ENCODE measurements around the gene FGF12.

The FGF12 gene

GRCh38 chr3:192262001-192262400, 465.3 kb downstream of the FGF12 start:
- no peak for DNase-seq (ENCODE audit: low read depth, low spot score)

DNA sequence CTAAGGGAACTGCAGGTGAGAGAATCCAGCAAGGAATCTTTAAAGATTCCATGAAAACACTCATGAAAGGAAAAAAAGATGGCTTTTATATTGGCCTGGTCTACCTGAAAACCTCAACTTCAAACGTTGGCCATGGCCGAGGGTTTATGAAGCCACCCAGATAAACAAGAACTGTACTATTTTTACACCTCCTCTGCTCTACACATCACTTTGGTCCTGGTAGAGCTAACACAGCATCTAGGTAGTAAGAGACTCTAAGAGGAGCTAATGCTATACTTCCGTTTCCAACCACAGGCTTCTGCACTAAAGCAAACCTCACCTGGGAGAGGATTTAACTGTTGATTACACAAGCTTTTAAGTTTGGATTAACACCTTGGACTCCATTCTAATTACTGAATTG, 466.2 kb downstream of the FGF12 start:
- no peak for DNase-seq (ENCODE audit: low read depth, low spot score)

GRCh38 chr3:192260116-192261010, 467.0 kb downstream of the FGF12 start:
- no peak for DNase-seq (ENCODE audit: low read depth, low spot score)

GRCh38 chr3:192259661-192260060, 467.7 kb downstream of the FGF12 start:
- peak; percentile 44 for DNase-seq (ENCODE audit: low read depth, low spot score)

- no peak for DNase-seq (ENCODE audit: low read depth, low spot score)
These were observed 468.6 kb downstream of the FGF12 start for GRCh38 chr3:192258721-192259120.

DNA sequence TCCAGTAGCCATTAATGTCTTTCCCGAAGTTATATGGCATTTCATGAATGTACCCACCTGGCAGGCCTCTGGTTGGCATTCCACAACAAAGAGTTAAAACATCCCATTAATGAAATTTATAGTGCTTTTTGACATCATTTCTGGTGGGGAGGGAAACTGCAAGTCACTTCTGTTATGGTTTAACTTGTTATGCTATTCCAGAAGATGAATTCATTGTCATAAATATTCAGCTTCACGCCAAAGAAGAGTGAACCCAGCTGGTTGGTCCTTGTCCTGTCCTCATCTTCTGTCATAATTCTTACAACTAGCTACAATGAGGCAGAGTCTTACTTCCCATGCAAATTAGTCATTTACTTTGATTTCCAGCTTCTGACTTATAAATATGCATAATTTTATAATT, 471.5 kb downstream of the FGF12 start:
- no peak for DNase-seq (ENCODE audit: low read depth, low spot score)

- peak; percentile 13 for DNase-seq (ENCODE audit: low read depth, low spot score)
These were observed 474.0 kb downstream of the FGF12 start for GRCh38 chr3:192253138-192253887.

GRCh38 chr3:192249516-192249915, 477.8 kb downstream of the FGF12 start:
- no peak for DNase-seq (ENCODE audit: low read depth, low spot score)

DNA sequence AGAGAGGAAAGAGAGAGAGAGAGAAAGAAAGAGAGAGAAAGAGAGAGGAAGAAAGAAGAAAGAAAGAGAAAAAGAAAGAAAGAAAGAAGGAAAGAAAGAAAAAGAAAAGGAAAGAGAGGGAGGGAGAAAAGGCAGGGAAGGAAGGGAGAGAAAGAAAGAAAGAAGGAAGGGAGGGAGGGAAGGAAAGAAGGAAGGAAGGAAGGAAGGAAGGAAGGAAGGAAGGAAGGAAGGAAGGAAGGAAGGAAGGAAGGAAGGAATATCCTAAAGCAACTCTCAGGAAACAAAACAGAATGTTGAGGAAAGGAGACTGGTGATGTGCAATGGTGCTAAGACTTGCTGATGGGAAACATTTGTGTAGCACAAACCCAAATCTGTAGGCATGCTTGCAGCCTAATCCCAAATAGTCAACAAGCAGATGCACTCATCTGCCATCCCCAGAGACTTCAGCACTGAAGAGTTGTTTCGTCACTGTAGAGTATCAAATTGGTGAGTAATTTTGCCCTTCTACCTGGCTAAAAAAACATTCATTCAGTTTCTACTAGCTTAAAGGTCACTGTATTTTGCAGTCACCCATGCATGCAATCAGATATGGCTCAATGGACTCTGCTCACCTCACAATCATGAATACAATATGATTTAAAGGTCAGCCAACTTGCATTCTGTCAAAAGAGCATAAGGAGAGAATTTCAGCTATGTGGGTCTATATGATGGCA, 480.3 kb downstream of the FGF12 start:
- no peak for DNase-seq (ENCODE audit: low read depth, low spot score)

GRCh38 chr3:192244591-192244990, 482.8 kb downstream of the FGF12 start:
- DNase-seq (ENCODE audit: low read depth, low spot score), result no peak

DNA sequence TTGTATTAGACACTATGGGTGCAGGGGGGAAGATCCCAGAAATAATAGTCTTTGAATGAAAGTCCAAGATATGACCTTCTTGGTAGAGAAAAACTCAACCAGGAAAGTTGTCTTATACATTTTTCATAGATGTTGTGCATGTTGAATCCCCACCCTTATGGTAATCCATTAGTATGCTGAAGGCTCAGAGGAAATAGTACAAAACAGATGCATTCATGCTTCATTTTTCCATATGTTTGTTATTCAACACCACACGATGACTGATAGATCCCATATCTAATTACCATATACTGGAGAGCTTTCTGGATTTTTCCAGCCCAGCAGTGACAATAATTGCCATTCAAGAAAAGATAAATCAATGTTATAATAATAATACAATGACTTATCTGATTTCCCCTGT, 487.4 kb downstream of the FGF12 start:
- DNase-seq (ENCODE audit: low read depth, low spot score), result no peak

DNA sequence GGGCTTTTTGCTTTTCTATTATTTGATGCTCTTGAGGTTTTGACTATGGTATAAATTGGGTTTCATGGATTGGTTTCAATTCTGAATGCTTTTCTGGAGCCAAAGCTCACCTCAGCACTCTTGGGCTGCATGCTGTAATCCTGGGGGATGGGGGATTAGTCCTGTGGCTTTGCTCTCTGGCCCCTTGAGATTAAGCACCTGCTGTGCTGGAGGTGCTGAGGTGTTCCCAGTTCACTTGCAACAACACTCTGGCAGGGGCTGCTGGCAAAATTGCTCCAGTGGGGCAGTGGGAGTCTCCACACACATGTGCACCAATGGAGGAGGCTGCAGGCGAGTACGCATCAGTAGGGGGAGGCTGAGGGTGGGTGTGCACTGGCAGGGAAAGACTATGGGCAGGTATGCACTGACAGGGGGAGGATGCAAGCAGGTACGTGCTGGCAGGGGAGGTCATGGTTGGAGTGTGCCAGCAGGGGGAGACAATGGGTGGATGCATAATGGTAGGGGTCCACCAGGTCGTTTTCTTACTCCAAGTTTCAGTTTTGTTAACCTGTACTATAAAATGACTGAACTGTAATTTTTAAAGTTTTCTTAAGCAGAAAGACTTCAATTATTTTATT, 489.2 kb downstream of the FGF12 start:
- no peak for DNase-seq (ENCODE audit: low read depth, low spot score)

DNA sequence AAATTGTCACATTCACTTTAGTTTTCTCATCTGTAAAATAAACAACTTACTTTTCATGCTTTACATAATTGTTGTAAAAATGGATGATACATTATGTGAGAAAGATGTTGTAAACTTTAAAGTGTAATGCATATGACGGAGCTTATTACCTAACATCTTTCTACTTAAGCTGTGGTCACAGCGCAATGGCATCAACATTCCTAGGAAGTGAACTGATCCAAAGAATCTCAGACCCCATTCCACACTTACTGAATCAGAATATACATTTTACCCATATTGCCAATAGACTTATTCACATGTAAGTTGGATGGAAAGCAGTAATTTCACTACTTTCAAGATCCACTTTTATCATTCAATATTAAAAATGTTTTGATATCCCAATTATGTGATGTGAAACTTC, 497.5 kb downstream of the FGF12 start:
- peak; percentile 23 for DNase-seq (ENCODE audit: low read depth, low spot score)

DNA sequence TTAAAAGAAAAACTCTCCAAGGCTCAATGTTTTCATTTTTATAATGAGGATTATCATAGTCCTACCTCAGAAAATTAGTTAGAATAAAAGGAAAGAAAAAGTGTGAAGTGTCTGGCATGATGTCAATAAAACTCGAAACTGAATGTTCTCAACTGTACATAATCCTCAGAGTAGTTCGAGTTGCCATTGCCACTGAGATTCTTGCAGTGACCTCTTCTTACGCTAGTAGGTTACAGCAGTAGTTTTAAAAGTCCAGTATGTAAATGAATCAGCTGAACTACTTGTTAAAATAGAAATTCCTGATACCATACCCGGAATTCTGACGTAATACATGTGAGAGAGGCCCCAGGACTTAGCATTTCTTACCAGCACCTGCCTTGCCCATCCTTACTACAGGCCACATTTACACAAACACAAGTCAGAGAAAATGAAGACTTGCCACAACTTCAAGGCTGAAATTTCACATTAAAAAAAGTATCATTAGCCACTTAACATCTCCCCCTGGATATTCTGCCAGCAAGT, 502.6 kb downstream of the FGF12 start:
- DNase-seq (ENCODE audit: low read depth, low spot score), result no peak

DNA sequence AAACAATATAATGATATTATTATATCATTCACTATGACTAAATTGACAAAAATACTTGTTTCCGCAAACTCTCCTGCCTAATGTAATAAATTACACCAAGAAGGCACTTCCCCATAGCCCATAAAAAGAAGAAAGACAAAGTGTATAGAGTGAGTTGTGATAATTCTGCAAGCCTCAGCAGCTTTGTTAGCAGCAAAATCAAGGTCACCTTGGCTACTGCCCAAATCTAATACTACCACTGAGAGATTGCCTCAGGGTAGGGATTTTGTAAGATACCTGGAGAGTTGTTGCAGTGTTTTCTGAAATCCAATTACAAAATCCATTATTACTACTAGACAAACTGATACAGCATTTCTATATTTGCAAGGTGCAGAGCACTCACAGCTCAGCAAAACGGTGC, 503.5 kb downstream of the FGF12 start:
- DNase-seq (ENCODE audit: low read depth, low spot score), result no peak

- DNase-seq (ENCODE audit: low read depth, low spot score), result no peak
These were observed 506.4 kb downstream of the FGF12 start for GRCh38 chr3:192220915-192221314.

GRCh38 chr3:192219926-192220325, 507.4 kb downstream of the FGF12 start:
- no peak for DNase-seq (ENCODE audit: low read depth, low spot score)

DNA sequence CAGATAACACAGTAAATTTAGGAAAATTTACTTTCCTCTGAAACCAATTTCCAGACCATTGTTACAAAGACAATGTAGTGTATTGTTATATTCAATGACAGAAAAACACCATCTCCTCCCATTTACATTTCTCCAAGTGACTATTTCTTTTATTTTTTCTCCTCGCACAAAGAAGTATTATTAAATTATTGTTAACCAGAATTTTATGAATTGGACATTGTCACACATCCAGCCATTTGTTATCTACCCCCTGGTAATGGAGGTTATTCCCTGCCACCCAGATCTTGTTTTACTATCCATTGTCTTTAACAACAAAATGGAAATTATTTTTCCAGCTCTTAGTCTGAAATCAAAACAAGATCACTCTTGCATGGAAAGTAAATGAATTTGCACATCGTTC, 511.3 kb downstream of the FGF12 start:
- no peak for DNase-seq (ENCODE audit: low read depth, low spot score)

- DNase-seq (ENCODE audit: low read depth, low spot score), result no peak
These were observed 514.4 kb downstream of the FGF12 start for GRCh38 chr3:192212979-192213378.

DNA sequence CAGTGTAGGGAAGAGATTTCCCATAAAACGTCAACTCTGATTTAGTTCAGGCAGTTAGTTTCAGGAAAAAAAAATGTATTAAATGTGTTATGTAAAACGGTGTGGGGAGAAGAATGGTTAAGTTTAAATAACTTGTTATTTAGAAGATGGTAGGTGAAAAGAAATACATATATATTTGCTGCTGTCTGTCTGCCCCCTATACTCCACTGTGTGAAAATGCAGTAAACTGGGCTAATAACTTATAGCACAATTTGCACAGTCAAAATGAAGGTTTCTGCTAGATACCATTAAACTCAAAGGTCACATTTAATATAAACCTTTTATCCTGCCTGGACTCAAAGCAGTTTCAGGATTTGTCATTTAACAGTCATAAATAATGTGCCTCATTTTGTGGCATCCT, 515.0 kb downstream of the FGF12 start:
- DNase-seq (ENCODE audit: low read depth, low spot score), result no peak

DNA sequence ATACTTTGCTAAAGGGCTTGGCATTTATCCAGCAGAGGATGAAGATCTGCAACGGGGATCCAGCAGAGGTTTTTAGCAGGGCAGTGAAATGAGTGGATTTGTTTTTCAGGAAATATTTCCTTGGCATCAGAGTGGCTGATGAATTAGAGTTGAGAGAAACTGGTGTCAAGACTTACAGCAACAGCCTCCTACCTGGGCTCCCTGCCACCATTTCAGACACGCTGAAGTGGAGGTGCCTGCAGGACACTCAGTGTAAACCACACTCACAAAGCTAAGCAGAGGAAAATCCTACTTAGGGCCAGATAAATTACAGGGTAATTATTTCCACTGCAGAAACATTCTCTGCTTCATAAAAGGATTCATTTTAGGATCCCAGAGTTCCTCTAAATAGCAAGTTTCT, 519.7 kb downstream of the FGF12 start:
- DNase-seq (ENCODE audit: low read depth, low spot score), result peak; percentile 54

- peak; percentile 29 for DNase-seq (ENCODE audit: low read depth, low spot score)
These were observed 520.1 kb downstream of the FGF12 start for GRCh38 chr3:192207239-192207638.
